Suprapubic skin (tissue), 3 donors: ENCODE data around the gene CRYL1.

Source experiments
- CTCF ChIP-seq, 2 donors: fragments of 200-600 bp in 1 of 2; fragments of 450-650 bp in 1 of 2; sonication (generic) in 1 of 2; IDR thresholded peaks; one replicate each; pipeline ENCODE4 v1.5.1; 2016 to 2019; ENCODE audit warnings: antibody characterized with exemption in 2 of 2, mild to moderate bottlenecking in 1 of 2, moderate library complexity in 1 of 2
- POLR2A ChIP-seq, 2 donors: fragments of 450-650 bp; IDR thresholded peaks; one replicate each; pipeline ENCODE4 v1.6.1; 2017; ENCODE audit warnings: antibody characterized with exemption in 2 of 2, mild to moderate bottlenecking in 2 of 2, moderate library complexity in 2 of 2

DNA sequence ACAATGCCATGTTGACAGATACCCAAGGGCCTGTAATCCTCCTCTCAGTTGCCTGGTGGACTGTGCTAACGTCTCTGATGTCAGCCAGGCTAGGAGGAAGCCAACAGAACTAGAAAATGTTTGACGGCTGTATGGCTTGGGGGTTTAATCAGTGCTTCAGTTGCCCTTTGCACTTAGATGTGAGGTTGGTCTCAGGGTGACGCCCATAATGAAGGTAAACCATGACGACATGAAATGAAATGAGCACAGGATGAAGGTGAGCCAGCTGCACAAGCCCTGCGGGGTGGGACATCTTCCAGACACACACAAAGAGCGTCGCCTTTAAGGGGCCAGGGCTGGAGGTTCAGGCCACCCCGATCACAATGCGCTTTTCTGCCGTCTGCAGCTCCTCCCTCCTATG lies 127.2 kb downstream of the CRYL1 start:
- no peak for TF ChIP-seq CTCF (IDR thresholded peaks at IDR 0.05)
- TF ChIP-seq POLR2A (IDR thresholded peaks at IDR 0.05) = no peak
